ENCODE measurements around the gene CRIP2.

CRIP2 gene

DNA sequence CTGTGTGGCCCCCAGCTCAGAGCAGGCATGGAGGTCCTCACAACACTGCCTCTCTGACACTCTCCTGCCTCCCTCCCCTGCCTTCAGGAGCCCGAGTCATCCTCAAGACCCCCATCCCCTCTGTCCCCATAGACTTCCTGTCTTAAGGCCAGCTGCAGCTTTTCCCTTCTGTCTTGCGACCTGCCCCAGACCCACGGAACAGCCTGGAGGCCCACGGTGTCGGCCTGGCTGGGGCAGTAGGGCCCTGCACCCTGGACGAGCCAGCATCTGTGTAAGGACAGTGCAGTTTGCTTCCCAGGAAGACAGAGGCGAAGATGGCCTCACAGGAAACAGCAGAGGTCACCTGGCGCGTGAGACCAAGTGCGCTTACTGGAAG is 26.1 kb downstream of the CRIP2 start:
- DNase-seq, result no peak

DNA sequence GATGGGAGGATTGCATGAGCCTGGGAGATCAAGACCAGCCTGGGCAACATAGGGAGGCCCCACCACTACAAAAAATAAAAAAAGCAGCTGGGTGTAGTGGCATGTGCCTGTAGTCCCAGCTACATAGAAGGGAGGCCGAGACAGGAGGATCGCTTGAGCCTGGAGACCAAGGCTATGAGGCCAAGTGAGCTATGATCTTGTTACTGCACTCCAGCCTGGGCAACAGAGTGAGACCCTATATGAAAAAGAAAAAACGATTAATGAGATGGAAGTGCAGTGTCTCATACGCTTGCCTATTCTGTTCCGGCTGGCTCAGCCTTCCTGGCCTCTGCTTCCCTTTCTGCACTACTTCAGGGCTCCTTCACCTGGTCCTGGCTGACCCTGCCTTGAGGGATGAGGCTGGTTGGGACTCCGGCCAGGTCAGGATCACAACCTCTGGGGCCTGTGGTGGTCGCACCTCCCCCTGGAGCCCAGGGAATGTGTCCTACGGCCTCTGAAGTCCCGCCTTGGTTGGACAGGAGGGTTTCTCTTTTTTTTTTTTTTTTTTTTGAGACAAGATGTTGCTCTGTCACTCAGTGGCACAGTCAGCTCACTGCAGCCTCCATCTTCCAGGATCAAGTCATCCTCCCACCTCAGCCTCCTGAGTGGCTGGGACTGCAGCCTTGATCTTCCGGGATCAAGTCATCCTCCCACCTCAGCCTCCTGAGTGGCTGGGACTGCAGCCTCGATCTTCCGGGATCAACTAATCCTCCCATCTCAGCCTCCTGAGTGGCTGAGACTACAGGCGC is 27.1 kb downstream of the CRIP2 start:
- DNase-seq, result no peak

- no peak for DNase-seq
Measured at GRCh38 chr14:105502446-105503295, 28.1 kb downstream of the CRIP2 start.

DNA sequence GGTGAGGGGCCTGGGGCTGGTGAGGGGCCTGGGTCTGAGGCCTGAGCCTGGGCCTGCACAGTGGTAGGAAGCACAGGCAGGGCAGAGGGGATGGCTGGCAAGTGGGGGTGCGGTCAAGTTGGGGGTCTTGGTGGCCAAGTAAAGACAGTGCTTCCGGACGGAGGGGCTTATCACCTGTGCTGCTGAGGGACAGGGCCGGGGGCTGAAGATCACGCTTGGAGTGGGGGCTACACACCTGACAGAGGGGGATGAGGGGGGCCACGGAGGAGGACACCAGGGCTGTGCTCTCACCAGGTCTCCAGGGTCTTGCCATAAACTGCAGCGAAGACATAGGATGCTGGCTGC is 28.6 kb downstream of the CRIP2 start:
- DNase-seq, result no peak

DNA sequence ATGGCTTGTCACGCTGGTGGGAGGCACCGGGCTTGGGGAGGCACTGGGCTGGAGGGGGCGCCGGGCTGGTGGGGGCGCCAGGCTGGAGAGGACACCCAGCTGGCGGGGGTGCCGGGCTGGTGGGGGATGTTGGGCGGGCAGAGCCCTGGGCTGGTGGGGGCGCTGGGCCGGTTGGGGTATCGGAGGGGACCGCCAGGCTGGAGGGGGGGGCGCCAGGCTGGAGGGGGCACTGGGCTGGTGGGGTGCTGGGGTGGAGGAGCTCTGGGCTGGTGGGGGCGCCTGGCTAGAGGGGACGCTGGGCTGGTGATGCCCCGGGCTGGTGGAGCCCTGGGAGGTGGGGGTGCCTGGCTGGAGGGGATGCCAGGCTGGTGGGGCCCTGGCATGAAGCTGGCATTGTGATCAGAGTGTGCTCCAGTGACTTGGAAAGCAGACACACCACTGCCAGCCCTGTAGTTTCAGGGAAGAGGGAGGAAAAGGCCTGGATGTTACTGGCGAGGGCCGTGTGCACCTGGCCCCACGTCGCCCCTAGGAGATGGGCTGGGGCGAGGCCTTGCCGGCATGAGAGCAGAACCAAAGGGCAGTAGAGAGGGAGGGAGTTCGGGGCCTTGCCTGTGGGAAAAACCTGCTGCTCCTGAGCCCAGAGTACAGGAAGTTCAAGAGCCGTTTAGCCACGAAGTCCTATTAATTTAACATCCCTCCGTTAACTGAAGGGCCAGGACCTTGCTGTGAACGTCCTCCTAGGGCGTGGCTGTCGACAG is 29.5 kb downstream of the CRIP2 start:
- no peak for DNase-seq

DNA sequence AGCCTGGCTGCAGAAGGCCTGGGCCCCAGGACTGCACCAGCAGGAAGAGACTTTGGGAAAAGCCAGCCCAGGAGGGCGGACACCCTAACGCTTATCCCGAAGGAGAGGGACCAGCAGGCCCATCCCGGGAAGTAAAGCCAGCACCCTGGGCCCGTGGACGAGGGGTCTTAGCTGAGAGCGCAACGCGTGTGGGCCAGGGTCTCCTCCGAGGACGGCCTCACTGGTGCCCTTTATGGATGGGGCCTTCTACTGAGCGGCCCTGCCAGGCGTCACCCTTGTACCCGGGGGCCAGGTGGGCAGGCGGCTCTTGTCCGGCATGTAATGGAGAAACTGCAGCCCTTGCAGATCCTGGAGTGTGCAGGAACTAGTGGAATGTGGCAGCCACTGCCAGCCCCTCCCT is 30.5 kb downstream of the CRIP2 start:
- DNase-seq, result no peak

GRCh38 chr14:105507247-105507646 is 32.6 kb downstream of the CRIP2 start:
- no peak for DNase-seq

GRCh38 chr14:105508069-105508468 is 33.4 kb downstream of the CRIP2 start:
- no peak for DNase-seq

DNA sequence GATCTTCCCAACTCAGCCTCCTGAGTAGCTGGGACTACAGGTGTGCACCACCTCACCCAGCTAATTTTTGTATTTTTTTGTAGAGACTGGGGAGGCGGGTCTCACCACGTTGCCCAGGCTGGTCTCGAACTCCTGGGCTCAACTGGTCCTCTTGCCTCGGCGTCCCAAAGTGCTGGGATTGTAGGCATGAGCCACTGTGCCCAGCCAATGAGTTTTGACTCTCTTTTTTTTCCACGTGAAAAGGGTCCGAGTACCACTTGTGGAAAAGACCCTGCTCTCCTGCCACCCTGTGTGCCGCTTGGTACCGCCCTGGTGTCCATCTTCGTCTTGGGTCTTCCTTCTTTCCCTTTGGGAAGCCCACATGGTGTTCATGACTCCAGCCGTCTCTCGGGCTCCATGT is 34.0 kb downstream of the CRIP2 start:
- no peak for DNase-seq

GRCh38 chr14:105517096-105517495 is 42.5 kb downstream of the CRIP2 start:
- DNase-seq, result no peak

DNA sequence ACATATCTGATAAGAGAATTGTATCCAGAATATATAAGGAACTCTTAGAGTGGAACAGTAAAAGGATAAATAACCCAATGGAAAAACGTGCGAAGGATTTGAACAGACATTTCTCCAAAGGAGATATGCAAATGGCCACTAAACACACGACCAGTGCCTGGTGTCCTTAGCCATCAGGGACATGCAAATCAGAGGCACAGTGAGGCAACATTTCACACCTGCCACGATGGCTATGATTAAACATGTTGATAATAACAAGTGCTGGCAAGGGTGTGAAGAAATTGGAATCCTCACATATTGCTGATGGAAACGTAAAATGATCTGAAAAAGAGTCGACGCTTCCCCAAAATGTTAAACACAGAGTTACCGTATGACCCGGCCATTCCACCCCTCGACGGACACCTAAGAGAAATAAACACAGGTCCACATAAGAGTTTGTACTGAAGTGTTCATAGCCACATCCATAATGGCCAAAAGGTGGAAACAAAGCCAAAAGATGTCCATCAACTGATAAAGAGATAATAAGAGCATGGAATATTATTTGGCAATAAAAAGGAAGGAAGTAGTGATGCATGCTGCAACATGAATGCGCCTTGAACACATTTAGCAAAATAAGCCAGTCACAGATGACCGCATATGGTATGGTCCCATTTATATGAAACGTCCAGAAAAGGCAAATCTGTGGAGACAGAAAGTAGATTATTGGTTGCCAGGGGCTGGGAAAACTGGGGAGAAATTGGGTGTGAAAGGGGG is 45.5 kb downstream of the CRIP2 start:
- DNase-seq, result no peak

GRCh38 chr14:105525326-105525725 is 50.7 kb downstream of the CRIP2 start:
- no peak for DNase-seq

DNA sequence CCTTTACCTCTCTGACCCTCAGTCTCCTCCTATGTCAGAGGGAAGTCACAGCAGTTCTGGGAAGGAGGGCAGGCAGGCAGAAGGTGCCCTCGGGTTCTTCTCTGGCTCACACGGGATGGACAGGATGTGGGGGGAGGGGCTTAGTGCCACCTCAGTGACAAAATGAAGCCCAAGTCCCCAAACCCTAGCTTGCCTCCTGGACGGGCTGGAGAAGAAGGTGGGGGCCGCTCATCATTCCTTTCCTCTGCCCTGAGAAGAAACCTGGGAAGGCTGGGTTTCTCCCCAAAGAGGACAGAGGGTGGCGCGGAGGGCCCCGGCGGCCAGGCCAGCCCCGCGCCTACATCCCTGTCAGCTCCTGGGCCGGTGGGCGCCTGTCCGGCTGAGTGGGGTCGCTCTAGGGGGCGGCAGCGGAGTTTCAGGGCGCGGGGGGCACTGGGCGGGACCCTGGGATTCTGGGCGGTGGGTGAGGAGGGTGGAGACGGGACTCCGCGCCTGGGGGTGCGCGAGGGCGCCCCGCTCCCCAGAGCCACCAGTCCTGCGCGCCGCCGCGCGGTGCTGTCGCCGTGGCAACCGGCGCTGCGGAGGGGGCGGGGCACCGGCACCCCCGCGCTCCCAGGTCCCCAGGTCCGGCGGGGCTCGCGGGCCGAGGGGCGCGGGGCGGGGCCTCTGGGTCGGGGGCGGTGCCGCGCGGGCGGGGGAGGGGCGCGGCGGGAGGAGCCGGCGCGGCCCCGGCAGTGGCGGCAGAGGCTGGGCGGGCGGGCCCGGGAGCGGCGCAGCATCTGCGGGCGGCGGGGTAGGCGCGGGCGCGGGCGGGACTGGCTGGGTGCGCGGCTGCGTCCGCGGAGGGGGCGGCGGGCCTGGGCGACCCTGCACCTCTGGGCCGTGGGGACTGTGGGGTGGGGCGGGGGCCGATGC is 51.5 kb downstream of the CRIP2 start, which contains the start of gene TMEM121:
Gene TMEM121, plus strand, starts transcription at position 723 of the 915 bp plus-strand sequence. CDS start 2,252 bp downstream, outside the sequence.
- DNase-seq, result peak; percentile 25

GRCh38 chr14:105526776-105527380 is 52.3 kb downstream of the CRIP2 start:
- no peak for DNase-seq

- no peak for DNase-seq
Measured at GRCh38 chr14:105527381-105527825, 52.8 kb downstream of the CRIP2 start.

DNA sequence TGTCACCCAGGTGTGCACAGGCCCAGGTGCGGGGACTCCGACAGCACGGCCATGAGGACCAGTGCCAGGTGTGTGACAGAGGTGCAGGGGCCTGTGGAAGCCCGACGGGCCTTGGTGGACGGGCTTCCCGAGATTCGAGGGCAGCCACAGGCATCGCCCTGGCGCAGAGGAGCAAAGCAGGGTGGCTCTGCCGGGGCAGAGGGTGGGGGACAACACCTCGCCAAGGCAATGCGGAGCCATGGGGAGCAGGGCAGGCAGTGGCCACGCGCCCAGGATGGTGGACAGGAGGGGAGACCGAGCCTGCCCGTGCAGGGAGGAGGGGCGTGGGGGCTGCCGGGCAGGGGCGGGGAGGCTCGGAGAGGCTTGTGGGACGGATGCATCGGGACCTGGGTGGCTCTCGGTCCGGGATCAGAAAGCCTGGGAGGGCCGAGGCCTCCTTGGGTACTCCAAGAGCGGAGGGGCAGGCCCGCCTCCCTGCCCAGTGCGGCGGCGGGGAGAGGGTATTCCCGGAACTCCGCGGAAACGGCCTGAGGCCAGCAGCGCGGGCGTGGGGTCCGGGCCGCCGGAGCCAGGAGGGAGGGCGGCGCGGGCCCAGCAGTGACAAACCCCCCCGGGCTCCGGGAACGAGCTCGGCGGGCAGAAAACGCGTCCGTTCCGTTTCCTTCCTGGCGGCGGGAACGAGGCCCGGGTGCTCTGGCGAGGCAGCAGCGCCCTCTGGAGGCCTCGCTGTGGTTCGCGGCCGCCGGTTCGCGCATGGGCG is 53.4 kb downstream of the CRIP2 start:
- DNase-seq, result peak; percentile 80

DNA sequence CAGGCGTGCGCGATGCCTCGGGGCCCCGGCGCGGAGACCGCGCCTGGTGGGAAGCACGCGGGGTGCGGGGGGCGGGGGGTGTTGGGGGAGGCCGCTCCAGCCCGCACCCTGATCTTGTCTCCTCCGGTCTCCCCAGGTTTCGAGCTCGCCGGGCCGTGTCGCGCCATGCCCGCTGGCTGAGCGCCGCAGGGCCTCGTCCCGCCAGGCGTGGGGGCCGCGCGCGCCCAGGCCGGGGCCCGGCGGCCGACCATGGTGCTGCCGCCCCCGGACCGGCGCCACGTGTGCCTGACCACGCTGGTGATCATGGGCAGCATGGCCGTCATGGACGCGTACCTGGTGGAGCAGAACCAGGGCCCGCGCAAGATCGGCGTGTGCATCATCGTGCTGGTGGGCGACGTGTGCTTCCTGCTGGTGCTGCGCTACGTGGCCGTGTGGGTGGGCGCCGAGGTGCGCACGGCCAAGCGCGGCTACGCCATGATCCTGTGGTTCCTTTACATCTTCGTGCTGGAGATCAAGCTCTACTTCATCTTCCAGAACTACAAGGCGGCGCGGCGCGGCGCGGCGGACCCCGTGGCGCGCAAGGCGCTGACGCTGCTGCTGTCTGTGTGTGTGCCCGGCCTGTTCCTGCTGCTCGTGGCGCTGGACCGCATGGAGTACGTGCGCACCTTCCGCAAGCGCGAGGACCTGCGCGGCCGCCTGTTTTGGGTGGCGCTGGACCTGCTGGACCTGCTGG is 54.1 kb downstream of the CRIP2 start:
- peak; percentile 66 for DNase-seq

DNA sequence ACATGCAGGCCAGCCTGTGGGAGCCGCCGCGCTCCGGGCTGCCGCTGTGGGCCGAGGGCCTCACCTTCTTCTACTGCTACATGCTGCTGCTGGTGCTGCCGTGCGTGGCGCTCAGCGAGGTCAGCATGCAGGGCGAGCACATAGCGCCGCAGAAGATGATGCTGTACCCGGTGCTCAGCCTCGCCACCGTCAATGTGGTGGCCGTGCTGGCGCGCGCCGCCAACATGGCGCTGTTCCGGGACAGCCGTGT is 54.6 kb downstream of the CRIP2 start:
- DNase-seq, result no peak

Measured in stimulated activated CD4-positive, alpha-beta T cell treated with anti-CD3 and anti-CD28 coated beads, Interleukin-1b, Interleukin-23, amount 100 ng/mL, for 48 hours (primary cell).